Fibroblast of skin of right biceps (primary cell): Measurements from ENCODE around the gene CASP7.

ENCODE experiments used
- DNase-seq: peaks from one replicate; pipeline ENCODE4 v3.0.0-alpha.2; 2013

The CASP7 gene

DNA sequence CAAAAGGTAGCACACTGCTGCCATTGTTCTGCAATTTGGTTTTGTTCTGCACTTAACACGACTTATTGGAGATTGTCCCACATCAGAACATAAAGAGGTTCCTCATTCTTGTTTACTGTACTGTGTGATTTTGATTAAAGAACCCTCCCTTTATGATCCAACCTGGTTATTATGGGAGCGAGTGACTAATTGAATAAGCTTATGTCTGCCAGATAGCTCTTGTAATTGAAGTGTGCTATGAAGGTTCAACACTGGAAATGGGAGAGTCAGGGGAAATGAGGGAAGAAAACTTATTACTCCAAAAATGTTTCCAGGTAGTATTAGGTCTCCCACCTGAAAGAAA is 33.9 kb downstream of the CASP7 start:
- no peak for DNase-seq

DNA sequence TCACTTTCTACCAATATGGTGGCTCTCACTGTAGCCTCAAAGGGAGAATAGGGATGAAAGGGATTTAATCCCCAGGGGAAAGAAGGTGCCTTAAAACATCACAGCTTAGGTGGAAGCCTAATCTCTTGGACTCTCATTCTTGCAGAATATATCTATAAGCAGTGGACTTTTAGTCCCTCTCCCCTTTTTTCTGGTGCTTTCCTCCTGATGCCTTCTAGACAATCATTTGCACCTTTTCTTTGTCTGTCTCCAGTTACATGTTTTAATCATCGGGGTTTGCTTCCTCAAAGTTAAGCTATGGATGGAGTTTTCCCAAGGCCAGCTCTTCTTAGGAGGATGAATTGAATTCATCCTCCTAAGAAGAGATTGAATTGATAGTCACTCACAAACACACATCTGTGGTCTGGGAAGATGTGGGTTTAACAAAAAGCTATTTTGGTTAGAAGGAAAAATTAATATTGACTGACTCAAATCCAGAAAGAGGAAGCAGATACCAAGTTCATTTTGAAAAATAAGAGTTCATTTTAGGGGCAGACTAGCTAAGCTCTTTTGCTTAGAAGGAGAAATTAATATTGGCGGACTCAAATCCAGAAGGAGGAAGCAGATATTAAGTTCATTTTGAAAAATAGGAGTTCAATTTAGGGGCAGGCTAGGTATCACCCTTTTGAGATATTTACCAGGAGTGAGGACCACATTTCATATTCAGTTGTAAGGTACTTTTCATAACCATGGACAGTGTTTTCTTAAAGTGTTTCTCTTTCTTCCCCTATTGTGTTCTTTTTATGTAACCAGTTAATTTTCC is 36.6 kb downstream of the CASP7 start:
- no peak for DNase-seq

DNA sequence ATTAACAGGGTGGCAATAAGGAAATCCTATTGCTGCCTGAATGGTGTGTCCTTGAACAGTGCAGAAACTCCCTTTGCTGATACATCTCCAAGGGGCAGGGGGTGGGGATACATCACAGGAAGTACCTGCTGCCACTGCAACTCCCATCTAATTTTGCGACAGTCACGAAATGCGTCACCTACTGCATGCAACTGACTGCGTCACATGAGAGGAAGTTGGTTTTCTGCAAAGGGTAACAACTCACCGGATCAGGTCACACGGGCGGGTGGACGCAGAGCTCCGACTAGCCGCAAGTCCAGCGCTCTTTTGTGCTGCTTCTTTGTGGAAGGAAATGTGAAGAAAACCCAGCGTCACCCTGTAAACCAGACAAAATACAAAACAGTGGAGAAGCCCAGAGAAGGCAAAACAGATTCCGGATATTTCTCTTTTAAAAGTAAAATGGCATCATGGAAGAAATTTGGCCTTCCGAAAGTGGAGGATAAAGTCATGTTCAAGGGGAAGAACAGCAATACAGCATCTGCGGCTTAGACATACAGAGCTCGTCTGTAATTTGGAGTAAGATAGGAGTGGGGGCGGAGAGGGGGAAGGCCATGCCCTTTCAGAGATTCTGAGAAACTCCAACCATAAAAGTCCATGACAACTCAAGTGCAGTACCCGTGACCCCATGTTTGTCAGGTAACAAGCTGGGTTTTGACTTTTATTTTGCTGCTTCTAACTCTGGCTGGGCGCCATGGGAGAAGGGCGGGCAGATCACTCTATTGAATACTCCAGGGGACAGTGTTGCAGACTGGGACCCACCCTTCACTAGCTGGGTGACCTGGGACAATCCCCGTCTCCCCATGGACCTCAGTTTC is 39.5 kb downstream of the CASP7 start:
- DNase-seq, result no peak

DNA sequence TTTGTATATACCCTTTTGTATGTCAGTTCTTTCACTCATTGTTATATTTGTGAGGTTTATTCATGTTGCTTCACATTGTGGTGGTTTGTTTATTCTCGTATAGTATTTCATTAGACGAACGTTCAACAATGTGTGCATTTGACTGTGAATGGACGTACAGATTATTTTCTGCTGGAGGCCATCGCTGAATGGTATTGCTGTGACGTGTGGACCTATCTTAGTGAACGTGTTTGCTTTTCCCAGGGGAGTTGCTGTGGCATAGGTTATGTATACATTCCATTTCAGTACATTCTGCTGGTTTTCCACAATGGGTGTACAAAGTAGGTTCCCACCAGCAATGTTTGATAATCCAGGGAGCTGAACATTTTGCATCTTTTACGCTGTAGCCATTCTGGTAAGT is 40.7 kb downstream of the CASP7 start:
- no peak for DNase-seq

DNA sequence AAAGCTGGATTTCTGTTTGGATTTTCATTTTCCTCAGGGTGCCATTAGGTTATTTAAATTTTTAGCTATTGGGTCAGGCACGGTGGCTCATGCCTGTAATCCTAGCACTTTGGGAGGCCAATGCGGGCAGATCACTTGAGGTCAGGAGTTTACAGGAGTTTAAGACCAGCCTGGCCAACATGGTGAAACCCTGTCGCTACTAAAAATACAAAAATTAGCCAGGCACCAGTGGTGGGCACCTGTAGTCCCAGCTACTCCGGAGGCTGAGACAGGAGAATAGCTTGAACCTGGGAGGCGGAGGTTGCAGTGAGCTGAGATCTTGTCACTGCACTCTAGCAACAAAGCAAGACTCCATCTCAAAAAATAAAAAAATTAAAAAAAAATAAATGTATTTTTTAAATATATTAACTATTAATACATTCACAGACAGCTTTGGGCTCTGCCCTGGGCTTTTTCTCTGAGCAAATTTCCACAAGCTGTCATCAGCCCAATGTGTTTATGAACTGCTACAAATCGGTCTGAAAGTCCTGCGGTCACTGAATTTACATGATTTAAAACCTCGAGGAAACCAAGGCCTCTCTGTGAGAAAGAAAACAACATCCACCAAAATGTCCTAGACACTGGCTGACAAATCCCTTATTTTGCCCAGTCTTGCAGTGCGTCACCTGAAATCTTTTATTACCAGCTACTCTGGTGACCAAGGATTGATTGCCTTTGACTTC is 52.6 kb downstream of the CASP7 start:
- DNase-seq, result no peak

DNA sequence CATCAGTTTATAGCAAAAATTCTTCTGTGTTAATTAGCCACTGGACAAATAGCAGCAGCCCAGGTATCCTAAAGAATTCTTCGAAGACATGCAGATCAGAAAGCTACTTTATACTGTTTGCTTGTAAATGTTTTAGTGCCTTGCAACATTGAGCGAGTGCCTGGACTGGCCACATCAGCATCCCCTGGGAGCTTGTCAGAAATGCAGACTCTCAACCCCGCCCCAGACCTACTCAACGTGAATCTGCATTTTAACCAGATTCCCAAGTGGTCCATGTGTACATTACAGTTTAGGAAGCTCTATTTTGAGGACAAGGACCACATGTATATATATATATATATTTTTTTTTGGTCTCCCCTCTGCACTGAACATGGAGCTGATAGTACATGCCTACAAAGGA is 53.3 kb downstream of the CASP7 start:
- DNase-seq, result peak; percentile 5

DNA sequence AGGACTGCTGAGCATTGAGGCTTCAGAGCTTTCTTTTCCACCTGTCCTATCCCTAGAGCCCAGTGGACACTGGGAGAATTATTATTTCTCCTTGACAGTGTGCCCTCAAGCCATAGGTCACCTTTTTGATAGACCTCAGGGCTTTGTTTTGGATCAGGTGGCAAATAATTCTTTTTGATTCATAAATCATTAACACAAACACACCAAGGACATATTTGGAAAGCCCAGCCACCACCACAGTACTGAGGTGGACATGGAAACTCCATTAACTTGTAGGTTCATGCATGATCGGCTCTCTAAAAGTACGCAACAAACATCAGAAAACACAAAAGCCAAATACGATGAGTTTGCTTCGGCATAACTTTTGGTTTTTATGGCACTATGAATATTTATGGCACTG is 53.9 kb downstream of the CASP7 start:
- no peak for DNase-seq

DNA sequence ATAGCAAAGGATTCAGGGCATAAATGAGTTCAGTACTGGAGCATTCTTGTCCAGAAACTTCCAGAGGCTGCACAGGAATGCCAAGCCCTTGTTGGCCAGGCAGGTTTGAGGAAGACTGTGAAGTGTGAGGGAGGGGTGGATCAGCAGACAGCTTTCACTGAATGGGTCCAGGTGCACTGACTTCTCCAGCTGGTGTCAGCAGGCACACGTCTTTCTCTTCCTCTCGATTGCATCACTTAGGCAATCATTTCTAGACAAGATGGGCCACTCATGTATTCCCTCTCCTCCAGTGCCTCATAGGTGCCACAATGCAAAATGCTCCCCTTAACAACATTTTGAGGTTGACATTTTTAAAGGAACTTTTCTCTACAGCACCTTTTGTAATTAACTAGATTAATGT is 56.2 kb downstream of the CASP7 start:
- no peak for DNase-seq

DNA sequence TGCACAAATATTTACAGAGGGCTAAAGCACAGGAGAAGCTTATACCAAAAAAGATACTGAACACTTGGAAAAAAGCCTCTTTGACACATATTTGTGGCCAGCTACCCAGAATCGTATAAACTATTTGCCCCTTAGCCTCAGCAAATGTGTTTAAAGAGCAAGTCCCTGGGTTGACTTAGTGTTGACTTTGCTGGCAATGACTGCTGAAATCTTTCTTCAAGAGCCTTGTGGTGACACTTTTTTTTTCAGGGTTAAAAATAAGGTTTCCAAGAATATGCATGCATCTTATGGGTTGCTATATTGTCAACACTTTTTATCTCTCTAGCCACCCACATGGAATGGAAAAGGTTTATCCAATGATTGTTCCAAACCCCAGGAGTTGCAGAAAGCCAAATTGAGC is 56.9 kb downstream of the CASP7 start:
- DNase-seq, result peak; percentile 53

DNA sequence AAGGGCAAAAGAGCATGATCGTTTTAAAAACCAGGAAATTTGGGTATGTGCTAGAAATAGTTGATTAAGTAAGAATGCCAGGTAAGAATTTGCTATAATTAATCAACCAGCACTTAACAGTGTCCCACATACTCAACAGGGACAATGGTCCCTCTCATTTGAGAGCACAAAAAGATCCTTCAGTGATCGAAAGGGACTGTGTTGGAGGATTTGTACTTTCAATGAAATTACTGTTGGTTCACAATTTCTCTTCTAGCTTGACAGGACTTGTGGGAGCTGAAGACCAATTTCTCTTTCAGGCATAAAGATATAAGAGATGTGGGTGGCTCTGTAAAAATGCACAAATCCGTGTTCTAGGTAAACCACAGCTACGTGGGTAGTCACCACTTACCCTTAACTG is 59.3 kb downstream of the CASP7 start:
- DNase-seq, result no peak

DNA sequence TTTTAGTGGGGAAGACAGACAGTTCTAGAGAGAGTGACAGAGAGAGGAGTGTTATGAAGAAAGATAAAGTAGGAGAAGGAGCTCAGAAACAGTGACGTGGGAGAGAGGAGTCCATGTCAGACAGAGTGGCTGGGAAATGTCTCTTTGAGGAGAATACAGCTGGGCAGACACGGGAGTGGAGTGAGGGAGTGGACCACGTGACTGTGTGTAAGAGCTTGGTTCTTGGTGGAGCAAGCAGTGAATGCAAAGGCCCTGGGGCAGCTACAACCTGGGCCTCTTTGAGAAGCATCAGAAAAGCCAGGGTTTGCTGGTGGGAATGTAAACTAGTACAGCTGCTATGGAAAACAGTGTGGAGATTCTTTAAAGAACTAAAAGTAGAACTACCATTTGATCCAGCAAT is 59.9 kb downstream of the CASP7 start:
- DNase-seq, result no peak

DNA sequence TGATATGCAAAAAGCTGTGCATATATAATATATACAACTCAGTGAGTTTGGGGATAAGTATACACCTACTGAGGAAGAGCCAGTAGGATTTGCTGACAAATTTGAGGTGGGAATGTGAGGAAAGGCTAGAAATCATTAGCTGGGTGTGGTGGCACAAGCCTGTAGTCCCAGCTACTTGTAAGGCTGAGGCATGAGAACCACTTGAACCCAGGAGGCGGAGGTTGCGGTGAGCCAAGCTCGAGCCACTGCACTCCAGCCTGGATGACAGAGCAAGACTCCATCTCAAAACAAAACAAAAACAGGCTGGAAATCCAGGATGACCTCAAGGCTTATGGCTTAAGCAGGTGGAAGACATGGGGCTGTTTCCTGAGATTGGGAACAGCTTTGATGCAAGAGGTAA is 61.1 kb downstream of the CASP7 start:
- no peak for DNase-seq

DNA sequence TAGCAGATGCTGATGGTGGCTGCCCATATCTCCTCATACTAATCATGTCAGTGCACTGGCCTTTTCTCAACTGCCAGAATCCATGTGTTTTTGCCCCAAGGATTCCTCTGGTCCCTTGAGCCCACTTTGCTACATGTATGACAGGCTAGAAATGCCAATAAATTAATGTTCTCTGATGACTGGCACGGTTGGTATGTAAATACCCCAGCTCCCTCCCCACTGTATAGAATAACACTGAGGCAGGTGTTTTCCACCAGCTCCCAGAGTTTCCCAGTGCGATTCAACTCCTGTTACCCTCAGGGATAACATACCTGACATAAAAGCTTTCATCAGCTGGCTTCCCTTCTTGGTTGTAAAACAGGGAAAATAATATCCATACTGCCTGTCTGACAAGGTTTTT is 62.8 kb downstream of the CASP7 start:
- DNase-seq, result no peak

DNA sequence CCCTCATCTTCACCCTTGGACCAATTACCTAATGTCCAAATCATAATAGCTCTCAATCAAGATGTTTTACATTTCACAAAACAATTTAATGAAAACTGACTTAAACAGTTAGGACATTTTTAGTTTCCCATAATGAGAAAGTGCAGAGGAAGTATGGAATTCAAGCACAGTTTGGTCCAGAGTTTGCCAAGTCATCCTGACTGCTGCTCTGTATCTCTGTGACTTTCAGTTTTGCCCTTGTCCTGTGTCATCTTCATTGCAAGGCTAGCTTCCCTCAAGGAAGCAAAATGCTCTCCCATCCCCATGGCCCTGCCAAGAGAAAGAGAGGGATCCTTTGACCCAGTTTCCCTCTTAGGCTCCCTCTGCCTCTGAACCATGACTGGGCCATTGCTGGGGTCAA is 63.9 kb downstream of the CASP7 start:
- DNase-seq, result no peak

DNA sequence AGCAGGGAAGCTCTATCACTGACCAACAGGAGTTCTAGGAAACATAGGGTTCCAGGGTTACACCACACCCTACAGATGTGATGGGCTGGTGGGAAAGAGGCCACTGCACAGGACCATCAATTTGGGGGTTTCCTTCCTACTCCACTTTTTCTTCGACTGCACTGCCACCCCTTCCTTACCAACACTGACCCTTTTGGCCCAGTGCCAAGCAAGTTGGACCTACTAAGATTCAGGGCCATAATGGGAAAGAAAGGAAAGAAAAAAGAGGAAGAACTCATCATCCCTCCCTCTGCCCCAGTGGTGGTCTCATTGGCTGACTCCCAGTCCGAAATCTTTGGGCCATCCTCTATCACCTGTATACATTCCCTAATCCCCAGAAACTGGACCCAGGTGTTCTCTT is 65.7 kb downstream of the CASP7 start:
- no peak for DNase-seq

DNA sequence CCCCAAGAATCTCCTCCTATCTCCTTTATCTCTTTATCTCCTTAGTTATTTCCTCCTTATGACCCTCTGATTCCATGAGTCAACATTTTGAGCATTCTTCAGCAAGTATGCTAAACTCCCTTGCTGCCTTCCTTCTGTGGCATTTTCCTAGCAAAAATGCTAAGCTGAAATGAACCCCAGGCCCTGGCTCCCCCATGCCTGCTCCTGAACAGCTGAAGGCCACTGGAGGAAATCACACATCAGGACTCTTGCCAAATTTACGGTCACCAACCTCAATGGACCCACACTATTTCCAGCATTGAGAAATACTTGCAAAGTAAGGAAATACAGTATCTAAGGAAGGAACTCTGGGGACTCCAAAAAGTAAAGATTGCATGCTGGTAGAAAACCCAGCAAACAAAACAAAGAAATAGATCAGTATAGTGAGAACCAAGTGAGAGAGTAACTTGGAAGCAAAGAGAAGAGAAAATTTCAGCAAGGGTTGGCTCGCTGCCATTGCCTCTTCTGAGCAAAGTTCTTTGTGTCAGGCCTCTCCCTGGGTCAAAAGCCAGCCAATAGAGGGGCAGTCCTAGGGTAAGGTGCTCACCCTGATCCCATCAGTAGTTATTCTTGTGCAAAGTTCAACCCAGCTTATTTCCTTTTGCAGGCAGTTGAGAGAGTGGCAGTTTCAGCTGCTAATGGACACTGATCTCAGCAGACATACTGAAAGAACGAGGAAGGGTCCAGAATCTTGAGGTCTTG is 66.7 kb downstream of the CASP7 start:
- DNase-seq, result peak; percentile 73

DNA sequence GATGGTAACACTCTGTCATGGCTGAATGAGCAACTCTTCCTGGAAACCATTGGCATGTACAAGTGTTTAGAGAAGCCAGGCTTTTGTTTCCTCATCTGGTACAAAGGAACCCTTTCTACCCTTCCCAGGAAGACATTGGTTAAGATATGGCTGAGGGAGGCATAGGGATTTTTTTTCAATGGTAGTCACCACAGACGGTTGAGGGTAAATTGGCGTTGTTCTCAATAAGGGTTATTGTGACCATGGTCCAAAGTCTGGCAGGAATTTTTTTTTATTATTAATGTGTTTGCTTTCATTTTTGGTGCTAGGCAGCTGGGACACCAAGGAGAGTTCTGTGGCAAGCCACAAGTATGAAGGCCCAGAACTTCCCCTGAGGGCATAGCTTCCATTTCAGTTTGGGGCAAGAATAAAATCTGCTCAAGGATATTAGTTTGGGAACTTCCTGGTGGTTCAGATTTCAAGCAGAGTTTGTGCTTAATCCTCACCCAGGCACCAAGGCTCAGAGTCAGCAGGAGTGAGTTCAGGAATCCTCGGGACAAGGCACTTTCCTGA is 71.5 kb downstream of the CASP7 start, which contains the start of gene PLEKHS1:
PLEKHS1 (plus strand) TSS at position 502 of the 552 bp plus-strand sequence. CDS start 3,596 bp downstream, outside the sequence.
- no peak for DNase-seq

DNA sequence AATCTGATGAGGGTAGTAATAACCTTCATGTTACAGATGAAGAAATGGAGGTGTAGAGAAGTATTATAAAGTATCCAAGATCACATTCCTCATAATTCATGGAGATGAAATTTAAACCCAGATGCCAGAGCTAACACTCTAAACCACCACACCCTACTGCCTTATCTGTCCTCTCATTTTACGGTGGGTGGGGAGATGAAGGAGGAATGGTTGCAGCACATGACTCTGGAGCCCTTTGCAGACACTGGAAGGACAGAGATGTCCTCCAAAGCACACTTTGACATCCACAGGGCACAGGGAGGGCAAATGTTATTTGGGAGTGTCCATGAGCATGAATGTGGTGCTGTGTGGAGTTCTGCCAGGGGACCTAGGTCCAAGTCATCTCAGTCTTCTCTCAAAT is 72.8 kb downstream of the CASP7 start:
- no peak for DNase-seq

DNA sequence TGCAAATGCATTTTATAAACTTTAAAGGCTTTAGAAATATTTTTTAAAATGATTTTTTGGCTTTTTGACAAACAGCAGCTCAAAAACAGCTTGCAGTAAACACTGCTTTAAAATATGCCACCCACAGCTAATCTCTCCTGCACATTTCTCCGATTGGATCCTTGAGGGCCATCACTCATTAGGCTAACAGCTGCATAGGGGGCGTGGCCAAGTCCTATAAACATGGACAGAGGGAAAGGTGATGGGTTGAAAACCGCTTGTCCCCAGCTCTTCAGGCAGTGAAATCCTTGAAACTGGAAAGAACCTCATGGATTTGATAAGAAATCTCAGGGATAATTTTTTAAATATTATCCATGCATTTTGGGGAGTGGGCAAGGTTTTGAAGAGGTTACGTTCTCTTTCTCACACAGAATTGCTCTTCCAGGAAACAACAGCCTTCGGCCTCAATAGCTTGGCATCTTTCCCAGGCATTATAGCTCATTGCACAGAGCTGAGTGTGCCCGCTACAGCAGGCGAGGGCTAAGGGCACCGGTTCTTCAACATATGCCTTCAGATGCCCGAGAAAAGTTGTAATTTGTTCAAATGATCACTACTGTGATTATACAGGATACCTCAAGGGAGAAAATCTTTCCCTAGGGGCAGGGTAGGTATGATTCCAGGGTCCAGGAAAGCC is 73.4 kb downstream of the CASP7 start:
- no peak for DNase-seq

DNA sequence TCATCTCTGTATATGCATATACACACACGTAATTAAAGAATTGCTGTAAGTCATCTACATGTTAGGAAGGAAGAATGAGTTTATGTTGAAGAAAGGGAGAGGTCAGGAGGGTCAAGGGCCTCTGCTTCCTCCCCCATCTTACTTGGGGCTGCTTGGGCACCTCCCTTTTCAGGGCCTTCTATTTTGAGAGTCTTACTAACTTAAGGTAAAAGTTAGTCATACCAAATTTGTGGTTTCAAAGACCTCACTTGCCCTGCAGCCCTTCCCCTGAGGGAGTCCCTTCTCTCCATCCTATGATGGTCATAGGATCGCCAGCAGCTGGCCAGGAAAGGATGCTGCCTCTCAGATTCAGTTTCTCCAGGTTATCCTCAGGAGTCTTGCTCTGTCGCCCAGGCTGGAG is 74.4 kb downstream of the CASP7 start:
- DNase-seq, result no peak

DNA sequence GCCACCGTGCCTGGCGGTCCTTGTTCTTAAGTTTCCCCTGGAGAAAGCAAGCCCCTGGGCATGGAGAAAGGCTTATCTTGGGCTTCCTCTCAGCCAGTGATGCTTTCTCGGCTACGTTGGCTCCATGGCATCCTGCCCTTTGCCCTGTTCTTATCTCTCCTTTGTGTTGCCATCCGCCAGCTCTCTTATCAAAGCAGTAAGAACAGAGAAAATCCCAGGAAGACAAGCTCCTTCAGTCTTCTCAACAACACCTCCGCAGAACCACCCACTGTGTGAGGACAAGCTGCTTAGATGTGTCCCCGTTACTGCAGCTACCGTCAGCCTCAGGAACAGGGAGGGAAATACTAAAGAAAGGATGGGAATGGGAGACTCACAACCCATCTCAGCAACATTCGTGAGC is 75.1 kb downstream of the CASP7 start:
- DNase-seq, result no peak

DNA sequence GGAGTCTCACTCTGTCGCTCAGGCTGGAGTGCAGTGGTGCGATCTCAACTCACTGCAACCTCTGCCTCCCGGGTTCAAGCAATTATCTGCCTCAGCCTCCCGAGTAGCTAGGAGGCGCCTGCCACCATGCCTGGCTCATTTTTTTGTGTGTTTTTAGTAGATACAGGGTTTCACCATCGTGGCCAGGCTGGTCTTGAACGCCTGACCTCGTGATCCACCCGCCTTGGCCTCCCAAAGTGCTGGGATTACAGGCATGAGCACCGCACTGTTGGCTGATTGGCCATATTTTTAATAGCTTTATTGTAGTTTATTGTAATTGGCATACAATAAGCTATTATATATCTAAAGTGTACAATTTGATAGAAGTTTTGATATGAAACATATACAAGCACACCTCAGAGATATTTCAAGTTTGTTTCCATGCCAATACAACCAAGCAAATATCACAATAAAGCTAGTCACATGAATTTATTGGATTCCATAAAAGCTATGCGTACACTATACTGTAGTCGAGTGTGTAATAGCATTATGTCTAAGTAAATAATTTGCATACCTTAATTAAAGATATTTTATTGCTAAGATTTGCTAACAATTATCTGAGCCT is 77.3 kb downstream of the CASP7 start:
- DNase-seq, result no peak
